ENCODE results near the gene DAND5.

DAND5 gene

GRCh38 chr19:12969292-12969988 is at the start of gene DAND5:
DAND5 (plus strand) TSS chr19:12969576; CDS start chr19:12969661, 85 bp downstream.
- DNase-seq (ENCODE audit: low spot score) = no peak

- no peak for DNase-seq (ENCODE audit: low spot score)
Observed at GRCh38 chr19:12921047-12921446, 48.3 kb upstream of the DAND5 start.

- no peak for DNase-seq (ENCODE audit: low spot score)
Observed at GRCh38 chr19:12922959-12923358, 46.4 kb upstream of the DAND5 start.

DNA sequence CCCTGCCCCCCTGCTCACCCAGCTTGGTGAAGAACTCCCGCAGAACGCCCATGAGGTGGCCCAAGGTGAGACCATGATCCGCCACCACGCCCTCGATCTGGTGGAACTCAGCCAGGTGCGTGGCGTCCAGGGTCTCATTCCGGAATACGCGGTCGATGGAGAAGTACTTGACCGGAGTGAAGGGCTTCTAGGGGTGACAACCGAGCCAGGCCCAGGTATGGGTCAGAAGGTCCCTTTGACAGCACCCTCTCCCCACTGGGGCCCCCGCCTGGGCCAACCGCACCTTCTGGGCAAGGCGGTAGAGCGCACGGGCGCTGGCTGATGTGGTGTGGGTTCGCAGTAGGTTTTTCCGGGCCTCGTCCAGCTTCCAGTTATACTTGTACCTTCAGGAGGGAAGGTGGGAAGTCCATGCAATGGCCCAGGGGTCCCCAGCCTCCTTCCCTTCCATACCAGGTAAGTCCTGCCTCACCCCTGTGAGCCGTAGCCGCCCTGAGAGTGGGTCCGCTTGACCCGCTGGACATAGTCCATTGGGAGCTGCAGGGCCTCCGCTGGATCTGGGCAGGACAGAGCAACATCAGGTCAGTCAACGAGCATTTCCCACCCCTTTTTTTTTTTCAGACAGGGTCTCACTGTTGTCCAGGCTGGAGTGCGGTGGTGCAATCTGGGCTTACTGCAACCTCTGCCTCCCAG is 44.6 kb upstream of the DAND5 start:
- DNase-seq (ENCODE audit: low spot score) = no peak

- DNase-seq (ENCODE audit: low spot score) = no peak
Observed at GRCh38 chr19:12930002-12930645, 39.3 kb upstream of the DAND5 start.

- DNase-seq (ENCODE audit: low spot score) = no peak
Observed at GRCh38 chr19:12932392-12933286, 36.7 kb upstream of the DAND5 start.

GRCh38 chr19:12933287-12934072 is 35.9 kb upstream of the DAND5 start, which contains the start of gene FARSA:
FARSA (minus strand) TSS chr19:12933711; CDS start chr19:12933696, 15 bp downstream.
- peak; percentile 97 for DNase-seq (ENCODE audit: low spot score)

- DNase-seq (ENCODE audit: low spot score) = no peak
Observed at GRCh38 chr19:12935071-12935470, 34.3 kb upstream of the DAND5 start.

DNA sequence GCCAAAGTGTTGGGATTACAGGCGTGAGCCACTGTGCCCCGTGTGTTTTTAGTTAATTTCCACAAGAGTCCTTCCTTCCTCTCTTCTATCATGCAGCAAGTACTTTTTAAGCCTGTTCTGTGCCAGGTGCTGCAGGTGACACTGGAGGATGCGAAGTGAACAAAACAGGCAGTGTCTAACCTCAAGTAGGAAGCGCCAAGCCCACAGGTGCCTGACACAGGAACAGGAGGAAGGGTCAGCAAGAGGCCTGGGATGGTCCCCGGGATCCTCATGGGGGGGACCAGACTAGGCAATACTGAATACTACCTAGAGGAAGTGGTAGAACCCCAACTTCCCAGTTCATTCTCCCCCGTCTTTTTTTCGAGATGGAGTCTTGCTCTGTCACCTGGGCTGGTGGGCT is 32.8 kb upstream of the DAND5 start:
- no peak for DNase-seq (ENCODE audit: low spot score)

DNA sequence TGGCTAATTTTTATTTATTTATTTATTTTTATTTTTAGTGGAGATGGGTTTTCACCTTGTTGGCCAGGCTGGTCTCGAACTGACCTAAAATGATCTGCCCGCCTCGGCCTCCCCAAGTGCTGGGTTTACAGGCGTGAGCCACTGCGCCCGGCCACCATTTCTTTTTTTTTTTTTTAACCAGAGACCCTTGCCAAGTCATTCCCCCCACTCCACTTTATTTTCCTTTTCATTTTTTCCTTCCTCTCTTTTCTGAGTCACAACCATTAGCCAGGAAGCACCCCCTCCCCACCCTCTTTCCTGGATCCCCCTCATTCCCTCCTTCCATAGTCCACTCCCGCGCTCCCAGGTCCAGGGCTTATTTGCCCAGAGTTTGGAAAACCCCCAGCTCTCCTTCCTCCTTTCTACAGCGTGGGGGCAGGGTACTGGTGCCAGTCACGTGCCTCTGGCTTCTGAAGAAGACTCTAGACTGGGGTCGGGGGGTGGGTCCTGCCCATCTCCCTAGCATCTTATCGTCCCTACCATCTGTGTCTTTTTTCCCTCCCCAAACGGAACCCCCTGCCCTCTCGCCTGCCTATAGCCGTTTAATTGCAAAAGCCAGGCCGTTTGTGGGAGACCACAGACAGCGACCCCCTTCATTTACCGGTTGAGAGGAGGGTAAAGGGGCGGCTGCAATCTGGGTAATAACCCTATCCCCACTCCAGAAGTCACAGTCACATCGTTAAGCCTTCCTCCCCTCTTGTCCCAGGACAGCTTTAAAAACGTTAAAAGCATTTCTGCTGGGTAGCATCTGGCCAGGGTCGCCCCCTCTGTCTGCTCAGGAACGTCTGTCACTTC is 32.1 kb upstream of the DAND5 start:
- DNase-seq (ENCODE audit: low spot score) = peak; percentile 50

GRCh38 chr19:12937927-12938778 is 31.2 kb upstream of the DAND5 start, which contains the start of gene CALR:
CALR (plus strand) TSS chr19:12938609; CDS start chr19:12938680, 71 bp downstream.
- DNase-seq (ENCODE audit: low spot score) = peak; percentile 100

- no peak for DNase-seq (ENCODE audit: low spot score)
Observed at GRCh38 chr19:12938779-12939601, 30.4 kb upstream of the DAND5 start.

DNA sequence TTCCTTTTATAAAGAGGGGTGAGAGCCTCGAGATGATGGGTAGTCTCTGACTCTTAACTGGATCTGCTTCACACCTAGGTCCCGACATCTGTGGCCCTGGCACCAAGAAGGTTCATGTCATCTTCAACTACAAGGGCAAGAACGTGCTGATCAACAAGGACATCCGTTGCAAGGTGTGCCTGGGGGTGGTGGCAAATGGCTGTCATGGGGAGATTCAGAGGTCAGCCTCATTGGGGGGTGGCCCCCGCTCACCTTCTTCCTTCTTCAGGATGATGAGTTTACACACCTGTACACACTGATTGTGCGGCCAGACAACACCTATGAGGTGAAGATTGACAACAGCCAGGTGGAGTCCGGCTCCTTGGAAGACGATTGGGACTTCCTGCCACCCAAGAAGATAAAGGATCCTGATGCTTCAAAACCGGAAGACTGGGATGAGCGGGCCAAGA is 29.4 kb upstream of the DAND5 start:
- no peak for DNase-seq (ENCODE audit: low spot score)

DNA sequence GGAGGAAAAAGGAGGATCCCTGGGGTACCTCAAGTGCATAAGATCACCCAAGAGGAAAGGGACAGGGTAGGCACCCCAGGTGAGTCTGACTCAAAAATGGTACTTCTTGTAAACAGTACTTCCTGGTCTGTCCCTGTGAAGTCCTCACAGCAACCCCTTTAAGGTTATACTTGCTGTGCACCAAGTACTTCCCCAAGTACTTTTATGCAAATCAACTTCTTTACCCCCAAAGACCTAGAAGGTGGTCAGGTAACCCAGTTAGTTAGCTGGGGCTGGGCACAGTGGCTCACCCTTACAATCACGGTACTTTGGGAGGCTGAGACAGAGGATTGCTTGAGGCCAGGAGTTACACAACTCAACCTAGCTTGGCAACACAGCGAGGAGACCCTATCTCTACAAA is 28.5 kb upstream of the DAND5 start:
- DNase-seq (ENCODE audit: low spot score) = no peak

- peak; percentile 24 for DNase-seq (ENCODE audit: low spot score)
Observed at GRCh38 chr19:12943437-12944044, 25.8 kb upstream of the DAND5 start.

- DNase-seq (ENCODE audit: low spot score) = peak; percentile 37
Observed at GRCh38 chr19:12944104-12944674, 25.2 kb upstream of the DAND5 start.

- DNase-seq (ENCODE audit: low spot score) = peak; percentile 96
Observed at GRCh38 chr19:12945479-12946091, 23.8 kb upstream of the DAND5 start, which contains the start of gene RAD23A. RAD23A (plus strand) TSS chr19:12945862; CDS start chr19:12945949, 87 bp downstream.

All from cerebellar cortex (tissue), 1 donor.